ENCODE results near the gene SLC35C1.
"Not testable (repeated sequence)": the region's sequence is repeated elsewhere in the genome, so short reads cannot be mapped to it uniquely, and the experiment has no call there.

Gene SLC35C1

DNA sequence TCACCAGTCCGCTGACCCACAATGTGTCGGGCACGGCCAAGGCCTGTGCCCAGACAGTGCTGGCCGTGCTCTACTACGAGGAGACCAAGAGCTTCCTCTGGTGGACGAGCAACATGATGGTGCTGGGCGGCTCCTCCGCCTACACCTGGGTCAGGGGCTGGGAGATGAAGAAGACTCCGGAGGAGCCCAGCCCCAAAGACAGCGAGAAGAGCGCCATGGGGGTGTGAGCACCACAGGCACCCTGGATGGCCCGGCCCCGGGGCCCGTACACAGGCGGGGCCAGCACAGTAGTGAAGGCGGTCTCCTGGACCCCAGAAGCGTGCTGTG lies 6.1 kb downstream of the SLC35C1 start:
- DNase-seq (ENCODE audit: low spot score), result no peak

- DNase-seq (ENCODE audit: low spot score), result no peak
Observed at GRCh38 chr11:45811571-45812290, 6.8 kb downstream of the SLC35C1 start.

DNA sequence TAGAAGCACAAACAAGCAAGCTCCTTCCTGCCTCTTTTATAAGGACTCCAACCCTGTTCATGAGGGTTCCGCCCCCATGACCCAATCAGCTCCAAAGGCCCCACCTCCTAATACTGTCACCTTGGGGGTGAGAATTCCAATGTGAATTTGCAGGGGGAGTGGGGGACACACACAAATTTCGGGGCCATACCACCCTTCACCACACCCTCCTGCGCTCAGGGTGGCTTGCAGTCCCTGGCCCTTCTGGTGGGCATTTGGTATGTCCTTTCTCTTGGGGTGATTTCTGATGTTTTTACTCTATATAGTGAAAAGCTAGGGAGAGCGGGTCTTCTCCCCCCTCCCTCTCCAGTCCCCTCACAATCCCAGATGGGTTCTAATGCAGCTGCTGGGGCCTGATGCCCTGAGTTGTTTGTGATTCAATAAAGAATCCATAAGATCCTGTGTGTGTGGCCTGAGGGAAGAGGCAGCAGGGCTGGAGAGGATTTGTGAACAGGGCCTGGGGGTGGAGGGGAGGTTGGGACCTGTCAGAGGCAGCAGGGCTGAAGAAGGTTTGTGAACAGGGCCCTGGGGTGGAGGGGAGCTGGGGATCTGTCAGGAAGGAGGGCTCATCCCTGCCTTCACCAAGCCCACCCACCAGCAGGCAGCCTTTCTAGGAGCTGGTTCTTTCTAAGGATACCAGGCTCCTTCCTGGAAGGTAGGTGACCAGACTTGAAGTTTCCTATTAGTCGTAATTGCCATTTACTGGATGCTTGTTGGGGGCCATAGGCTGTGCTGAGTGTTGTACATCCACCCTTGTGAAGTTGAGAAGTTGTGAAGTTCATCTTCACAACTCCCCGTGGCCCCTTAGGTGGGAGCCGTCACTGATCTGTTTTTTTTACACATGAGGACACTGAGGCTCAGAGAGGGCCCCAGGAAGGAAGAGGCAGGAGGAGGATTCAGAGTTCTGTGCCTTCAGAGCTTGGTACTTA lies 7.9 kb downstream of the SLC35C1 start:
- no peak for DNase-seq (ENCODE audit: low spot score)

GRCh38 chr11:45815747-45816146 lies 10.8 kb downstream of the SLC35C1 start:
- no peak for DNase-seq (ENCODE audit: low spot score)

- no peak for DNase-seq (ENCODE audit: low spot score)
Observed at GRCh38 chr11:45816614-45817013, 11.7 kb downstream of the SLC35C1 start.

DNA sequence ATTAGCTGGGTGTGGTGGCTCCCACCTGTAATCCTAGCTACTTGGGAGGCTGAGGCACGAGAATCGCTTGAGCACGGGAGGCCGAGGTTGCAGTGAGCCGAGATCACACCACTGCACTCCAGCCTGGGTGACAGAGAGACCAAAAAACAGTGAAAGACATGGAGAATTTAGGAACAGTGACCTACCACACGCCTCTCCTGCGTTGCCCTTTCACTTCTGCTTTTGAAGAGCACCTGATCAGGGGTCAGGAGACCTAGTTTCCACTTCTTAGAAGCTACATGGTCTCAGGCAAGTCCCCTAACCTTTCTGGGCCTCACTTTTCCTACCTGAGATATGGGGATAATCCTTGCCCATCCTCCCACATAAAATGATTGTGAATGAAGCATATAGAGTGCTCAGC lies 12.2 kb downstream of the SLC35C1 start:
- DNase-seq (ENCODE audit: low spot score), result no peak

- DNase-seq (ENCODE audit: low spot score), result no peak
Observed at GRCh38 chr11:45818961-45819605, 14.1 kb downstream of the SLC35C1 start.

DNA sequence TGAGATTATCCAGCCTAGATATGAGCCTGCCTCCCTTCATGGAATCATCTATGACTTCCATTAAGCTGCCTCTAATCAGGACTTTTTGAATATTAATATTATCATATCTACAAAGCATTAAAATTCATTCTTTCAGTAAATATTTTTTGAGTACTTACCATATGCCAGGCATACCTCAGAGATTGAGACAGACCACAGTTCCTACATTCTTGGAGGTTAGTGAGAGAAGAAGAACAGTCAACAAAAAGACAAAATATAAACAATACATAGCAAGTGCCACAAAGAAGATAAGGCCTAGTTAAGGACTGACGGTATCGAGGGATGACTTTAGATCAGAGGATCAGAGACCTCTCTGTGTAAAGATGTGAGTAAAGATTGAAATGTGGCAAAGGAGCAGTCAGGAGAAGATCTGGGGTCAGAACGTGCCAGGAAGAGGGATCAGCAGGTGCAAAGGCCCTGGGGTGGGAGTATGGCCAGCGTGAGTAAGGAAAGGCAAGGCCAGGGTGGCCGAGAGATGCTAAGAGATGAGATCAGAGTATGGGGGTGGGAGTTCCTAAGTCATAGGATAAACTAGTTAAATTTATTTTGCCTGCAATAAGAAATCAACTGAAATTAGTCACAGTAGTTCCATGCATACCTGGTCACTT lies 15.4 kb downstream of the SLC35C1 start:
- no peak for DNase-seq (ENCODE audit: low spot score)

DNA sequence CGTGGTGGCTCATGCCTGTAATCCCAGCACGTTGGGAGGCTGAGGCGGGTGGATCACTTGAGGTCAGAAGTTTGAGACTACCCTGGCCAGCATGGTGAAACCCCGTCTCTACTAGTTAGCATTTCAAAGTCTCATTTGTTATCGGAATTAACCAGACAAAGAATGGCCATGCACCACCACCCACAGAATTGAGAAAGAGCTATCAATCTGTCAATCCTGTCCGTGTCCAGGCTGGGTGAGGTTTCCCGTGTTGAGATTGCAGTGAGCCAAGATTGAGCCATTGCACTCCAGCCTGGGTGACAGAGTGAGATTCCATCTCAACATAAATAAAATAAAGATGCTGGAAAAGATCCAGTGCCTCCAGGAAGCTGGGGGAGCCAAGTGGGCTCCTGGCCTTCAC lies 21.5 kb downstream of the SLC35C1 start:
- DNase-seq (ENCODE audit: low spot score), result not testable (repeated sequence)

DNA sequence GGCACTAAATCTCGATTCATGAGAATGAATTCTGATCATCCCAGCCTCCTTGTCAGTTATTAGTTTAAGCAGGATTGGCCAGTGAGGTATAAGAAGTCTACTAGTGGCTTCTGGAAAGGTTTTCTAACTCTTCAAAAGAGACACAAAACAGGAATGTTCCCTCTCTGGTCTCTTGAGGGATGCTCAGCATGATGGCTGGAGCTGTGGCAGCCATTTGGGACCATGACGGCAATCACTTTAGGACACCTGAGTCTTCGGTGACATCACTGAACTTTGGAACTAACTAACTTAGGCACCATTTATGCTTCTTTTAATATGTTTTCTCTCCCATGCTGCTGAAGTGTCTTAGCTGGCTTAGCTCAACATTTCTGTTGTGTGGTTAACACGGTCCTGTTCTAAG lies 22.2 kb downstream of the SLC35C1 start:
- no peak for DNase-seq (ENCODE audit: low spot score)

GRCh38 chr11:45828996-45829395 lies 24.0 kb downstream of the SLC35C1 start:
- no peak for DNase-seq (ENCODE audit: low spot score)

- no peak for DNase-seq (ENCODE audit: low spot score)
Observed at GRCh38 chr11:45830596-45830995, 25.6 kb downstream of the SLC35C1 start.

DNA sequence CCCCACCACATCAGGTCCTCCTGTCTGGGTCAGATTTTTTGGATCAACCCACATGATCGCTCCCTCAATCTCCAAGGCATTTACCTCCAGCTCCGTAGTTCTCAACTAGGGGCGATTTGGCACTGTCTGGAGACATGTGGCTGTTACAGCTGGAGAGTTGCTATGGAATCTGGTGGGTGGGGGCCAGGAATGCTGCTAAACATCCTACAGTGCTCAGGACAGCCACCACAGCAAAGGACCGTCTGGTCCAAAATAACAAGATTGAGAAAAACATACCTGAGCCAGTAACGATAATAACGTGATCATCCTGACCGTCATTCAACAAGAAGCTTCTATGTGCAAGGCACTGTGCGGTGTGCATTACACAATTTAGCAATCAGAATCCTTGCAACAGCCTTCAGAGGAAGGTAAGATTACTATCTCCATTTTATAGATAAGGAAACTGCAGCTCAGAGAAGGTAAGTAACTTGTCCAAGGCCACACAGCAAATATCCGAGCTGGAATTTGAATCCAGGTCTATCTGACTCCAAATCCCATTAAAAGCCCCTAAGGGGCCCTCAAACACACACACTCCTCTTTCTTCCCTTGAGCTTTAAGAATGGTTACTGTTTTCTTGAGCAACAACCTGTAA lies 28.0 kb downstream of the SLC35C1 start:
- no peak for DNase-seq (ENCODE audit: low spot score)

DNA sequence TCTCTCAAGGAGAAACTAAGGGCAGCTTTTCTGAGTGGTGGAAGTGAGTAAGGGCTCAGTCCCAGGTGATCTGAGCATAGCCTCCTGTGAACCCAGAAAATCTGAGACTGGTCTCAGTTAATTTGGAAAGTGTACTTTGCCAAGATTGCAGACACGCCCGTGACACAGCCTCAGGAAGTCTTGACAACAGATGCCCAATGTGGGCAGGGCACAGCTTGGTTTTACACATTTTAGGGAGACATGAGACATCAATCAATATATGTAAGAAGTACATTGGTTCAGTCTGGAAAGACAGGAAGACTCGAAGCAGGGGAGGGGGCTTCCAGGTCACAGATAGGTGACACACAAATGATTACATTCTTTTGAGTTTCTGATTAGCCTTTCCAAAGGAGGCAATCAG lies 28.8 kb downstream of the SLC35C1 start:
- no peak for DNase-seq (ENCODE audit: low spot score)

GRCh38 chr11:45834298-45834756 lies 29.4 kb downstream of the SLC35C1 start:
- no peak for DNase-seq (ENCODE audit: low spot score)

DNA sequence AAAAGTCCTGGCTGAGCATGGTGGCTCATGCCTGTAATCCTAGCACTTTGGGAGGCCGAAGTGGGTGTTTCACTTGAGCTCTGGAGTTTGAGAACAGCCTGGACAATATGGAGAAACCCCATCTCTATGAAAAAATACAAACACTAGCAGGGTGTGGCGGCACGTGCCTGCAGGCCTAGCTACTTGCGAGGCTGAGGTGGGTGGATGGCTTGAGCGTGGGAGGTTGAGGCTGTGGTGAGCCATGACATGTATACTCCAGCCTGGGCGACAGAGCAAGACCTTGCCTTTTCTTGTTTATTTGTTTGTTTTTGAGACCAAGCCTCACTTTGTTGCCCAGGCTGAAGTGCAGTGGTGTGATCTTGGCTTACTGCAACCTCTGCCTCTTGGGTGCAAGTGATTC lies 34.3 kb downstream of the SLC35C1 start:
- DNase-seq (ENCODE audit: low spot score), result no peak

DNA sequence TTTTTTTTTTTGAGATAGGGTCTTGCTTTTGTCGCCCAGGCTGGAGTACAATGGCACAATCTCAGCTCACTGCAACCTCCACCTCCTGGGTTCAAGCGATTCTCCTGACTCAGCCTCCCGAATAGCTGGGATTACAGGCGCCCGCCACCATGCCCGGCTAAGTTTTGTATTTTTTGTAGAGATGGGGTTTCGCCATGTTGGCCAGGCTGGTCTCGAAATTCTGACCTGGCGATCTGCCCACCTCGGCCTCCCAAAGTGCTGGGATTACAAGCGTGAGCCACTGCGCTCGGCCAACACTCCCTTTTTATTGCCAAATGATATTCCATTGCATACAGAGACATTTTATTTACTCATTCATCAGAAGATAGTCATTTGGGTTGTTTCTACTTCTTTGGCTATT lies 35.3 kb downstream of the SLC35C1 start:
- DNase-seq (ENCODE audit: low spot score), result not testable (repeated sequence)

DNA sequence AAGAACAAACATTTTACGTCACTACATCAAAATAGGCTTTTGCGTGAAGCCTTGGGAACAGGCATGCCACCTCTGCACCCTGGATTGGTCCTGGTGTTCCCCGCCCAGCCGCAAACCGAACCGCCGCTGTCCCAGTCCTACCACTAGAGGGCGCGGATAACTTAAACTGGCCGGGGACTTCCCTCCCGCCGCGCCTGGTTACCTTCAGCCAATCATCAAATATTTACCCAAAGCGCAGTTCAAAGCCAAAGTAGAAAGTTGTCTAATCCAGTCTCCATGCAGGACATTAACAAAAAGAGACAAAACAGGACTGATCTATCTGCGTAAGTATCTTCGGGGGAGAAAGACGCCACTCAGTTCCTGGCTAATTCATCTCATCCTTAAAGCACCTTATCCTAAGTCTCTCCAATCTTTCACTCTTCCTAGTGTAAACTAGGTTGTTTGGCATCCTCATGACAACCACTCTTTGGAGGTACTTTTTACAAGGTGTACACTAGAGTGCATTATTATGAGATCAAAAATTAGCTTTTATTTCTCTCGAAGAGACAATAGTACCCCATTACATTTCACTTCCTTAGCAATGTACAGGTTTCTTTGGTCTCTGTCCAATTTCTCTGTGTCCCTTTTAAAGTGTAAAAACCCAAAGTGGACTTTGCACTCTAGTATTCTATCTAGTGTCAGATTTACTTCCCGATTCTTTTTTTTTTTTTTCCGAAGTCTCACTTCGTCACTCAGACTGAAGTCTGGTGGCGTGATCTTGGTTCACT lies 38.4 kb downstream of the SLC35C1 start:
- DNase-seq (ENCODE audit: low spot score), result peak; percentile 89

DNA sequence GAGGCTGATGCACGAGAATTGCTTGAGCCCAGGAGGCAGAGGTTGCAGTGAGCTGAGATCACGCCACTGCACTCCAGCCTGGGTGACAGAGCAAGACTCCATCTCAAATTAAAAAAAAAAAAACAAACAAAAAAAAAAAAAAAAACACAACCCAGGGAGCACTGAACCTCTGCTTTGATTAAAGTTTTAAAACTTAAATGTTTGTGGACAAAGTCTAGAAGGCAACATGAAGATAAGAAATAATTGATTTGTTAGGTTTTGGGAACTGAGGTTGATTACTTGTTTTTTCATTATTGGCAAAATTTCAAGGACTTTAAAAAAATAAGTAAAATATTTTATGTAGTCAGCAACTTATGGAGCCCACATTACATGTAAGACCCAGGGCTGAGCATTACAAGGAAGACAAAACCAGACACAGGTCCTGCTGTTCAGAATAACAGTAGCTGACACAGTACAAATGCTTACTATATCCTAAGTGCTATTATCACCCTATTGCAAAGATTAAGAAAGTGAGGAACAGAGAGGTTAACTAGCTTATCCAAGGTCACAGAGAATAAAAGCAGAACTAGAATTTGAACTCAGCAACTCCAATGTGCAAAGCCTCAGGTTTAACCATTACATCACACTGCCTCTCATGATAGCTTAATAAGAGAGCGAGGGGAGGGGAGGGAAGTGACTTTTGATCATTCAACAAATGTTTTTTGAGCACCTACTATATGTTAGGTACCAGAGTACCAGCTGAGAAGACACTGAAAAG lies 40.1 kb downstream of the SLC35C1 start:
- DNase-seq (ENCODE audit: low spot score), result no peak

- no peak for DNase-seq (ENCODE audit: low spot score)
Observed at GRCh38 chr11:45846174-45846675, 41.3 kb downstream of the SLC35C1 start.

Measured in Ammon's horn (tissue), 1 donor.